HL-60 (cell line): ENCODE data around the gene PEX10.

ENCODE experiments used
- TF ChIP-seq, protein P1 (sequence below): IDR thresholded peaks from one replicate; pipeline ENCODE4 v1.5.1; 2011; ENCODE audit warnings: low read length, control low read depth, inconsistent platforms; ENCODE audit not compliant: insufficient read depth
- TF ChIP-seq, protein P2 (sequence below): IDR thresholded peaks from 2 replicates; pipeline ENCODE4 v1.6.1; 2012; ENCODE audit warnings: low read depth; ENCODE audit not compliant: insufficient replicate concordance

- TF ChIP-seq, protein P1, sequence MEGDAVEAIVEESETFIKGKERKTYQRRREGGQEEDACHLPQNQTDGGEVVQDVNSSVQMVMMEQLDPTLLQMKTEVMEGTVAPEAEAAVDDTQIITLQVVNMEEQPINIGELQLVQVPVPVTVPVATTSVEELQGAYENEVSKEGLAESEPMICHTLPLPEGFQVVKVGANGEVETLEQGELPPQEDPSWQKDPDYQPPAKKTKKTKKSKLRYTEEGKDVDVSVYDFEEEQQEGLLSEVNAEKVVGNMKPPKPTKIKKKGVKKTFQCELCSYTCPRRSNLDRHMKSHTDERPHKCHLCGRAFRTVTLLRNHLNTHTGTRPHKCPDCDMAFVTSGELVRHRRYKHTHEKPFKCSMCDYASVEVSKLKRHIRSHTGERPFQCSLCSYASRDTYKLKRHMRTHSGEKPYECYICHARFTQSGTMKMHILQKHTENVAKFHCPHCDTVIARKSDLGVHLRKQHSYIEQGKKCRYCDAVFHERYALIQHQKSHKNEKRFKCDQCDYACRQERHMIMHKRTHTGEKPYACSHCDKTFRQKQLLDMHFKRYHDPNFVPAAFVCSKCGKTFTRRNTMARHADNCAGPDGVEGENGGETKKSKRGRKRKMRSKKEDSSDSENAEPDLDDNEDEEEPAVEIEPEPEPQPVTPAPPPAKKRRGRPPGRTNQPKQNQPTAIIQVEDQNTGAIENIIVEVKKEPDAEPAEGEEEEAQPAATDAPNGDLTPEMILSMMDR, result no peak
- TF ChIP-seq, protein P2, sequence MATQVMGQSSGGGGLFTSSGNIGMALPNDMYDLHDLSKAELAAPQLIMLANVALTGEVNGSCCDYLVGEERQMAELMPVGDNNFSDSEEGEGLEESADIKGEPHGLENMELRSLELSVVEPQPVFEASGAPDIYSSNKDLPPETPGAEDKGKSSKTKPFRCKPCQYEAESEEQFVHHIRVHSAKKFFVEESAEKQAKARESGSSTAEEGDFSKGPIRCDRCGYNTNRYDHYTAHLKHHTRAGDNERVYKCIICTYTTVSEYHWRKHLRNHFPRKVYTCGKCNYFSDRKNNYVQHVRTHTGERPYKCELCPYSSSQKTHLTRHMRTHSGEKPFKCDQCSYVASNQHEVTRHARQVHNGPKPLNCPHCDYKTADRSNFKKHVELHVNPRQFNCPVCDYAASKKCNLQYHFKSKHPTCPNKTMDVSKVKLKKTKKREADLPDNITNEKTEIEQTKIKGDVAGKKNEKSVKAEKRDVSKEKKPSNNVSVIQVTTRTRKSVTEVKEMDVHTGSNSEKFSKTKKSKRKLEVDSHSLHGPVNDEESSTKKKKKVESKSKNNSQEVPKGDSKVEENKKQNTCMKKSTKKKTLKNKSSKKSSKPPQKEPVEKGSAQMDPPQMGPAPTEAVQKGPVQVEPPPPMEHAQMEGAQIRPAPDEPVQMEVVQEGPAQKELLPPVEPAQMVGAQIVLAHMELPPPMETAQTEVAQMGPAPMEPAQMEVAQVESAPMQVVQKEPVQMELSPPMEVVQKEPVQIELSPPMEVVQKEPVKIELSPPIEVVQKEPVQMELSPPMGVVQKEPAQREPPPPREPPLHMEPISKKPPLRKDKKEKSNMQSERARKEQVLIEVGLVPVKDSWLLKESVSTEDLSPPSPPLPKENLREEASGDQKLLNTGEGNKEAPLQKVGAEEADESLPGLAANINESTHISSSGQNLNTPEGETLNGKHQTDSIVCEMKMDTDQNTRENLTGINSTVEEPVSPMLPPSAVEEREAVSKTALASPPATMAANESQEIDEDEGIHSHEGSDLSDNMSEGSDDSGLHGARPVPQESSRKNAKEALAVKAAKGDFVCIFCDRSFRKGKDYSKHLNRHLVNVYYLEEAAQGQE, result no peak
These were observed 22.7 kb upstream of the PEX10 start for GRCh38 chr1:2435091-2435490.
